Thyroid gland (tissue), 4 donors: ENCODE measurements around the gene SLC6A7. TPM values are rescaled to one million over a fixed set of nuclear protein-coding genes. Genes with fewer than 3 reads are reported as not detected.

Experiments
- DNase-seq, 2 donors: peaks; one replicate each; pipeline ENCODE4 v3.0.0-alpha.2; 2019
- H3K27ac ChIP-seq, 3 donors: fragments of 200-600 bp; sonication (generic); 1 replicate in 2 of 3; 2 replicates in 1 of 3; pipeline ENCODE4 v1.5.1; 2016 to 2019; ENCODE audit warnings: mild to moderate bottlenecking in 1 of 3, moderate library complexity in 1 of 3
- H3K27me3 ChIP-seq: fragments of 200-600 bp; sonication (generic); one replicate; pipeline ENCODE4 v1.5.1; 2019
- H3K36me3 ChIP-seq, 2 donors: fragments of 200-600 bp; sonication (generic); one replicate each; pipeline ENCODE4 v1.5.1; 2016 to 2019
- H3K4me1 ChIP-seq, 2 donors: fragments of 200-600 bp; sonication (generic); one replicate each; pipeline ENCODE4 v1.5.1; 2017 to 2019
- H3K4me3 ChIP-seq, 3 donors: fragments of 200-600 bp; sonication (generic); replicated peaks in 1 of 3; 1 replicate in 2 of 3; 2 replicates in 1 of 3; pipeline ENCODE4 v1.5.1; 2016; ENCODE audit warnings: mild to moderate bottlenecking in 1 of 3
- H3K9me3 ChIP-seq: fragments of 200-600 bp; sonication (generic); one replicate; pipeline ENCODE4 v1.5.1; 2017
- CTCF ChIP-seq, 6 experiments: fragments of 200-600 bp in 3 of 6; fragments of 450-650 bp in 3 of 6; sonication (generic) in 3 of 6; IDR thresholded peaks; one replicate each; pipeline ENCODE4 v1.5.1; 2016 to 2019; ENCODE audit warnings: antibody characterized with exemption in 6 of 6, mild to moderate bottlenecking in 2 of 6, inconsistent platforms in 1 of 6, moderate library complexity in 1 of 6
- POLR2A ChIP-seq, 2 donors: fragments of 450-650 bp; IDR thresholded peaks; one replicate each; pipeline ENCODE4 v1.6.1; 2017; ENCODE audit warnings: antibody characterized with exemption in 2 of 2, mild to moderate bottlenecking in 2 of 2, moderate library complexity in 1 of 2
- WGBS, 2 donors: methylation state at CpG; one replicate each; pipeline ENCODE4 v1.1.5; 2017; 5-methylcytosine and 5-hydroxymethylcytosine counted together
- intact Hi-C: fragments of 100-400 bp; cut with DNase I; formaldehyde crosslinking; loops from one replicate; pipeline ENCODE4 v1.15.1; 2023
- total RNA-seq, 4 donors: library from RNA; depleted of rRNA; stranded (reverse); fragments of >200 nt; gene quantifications; one replicate each; pipeline ENCODE4 v1.2.3, GENCODE V29; 2016

The SLC6A7 gene
- total RNA-seq, 4 donors from 2014 or later = not detected

- Histone ChIP-seq H3K9me3 (no peaks in the 10 kb centered on the region), H3K27me3 (no peaks in the 10 kb centered on the region), H3K36me3 (no peaks in the 10 kb centered on the region), H3K4me1 (peaks cover 0 to 4% of the 10 kb centered on the region in 2 donors), H3K4me3 (no peak overlapping the region), H3K27ac (no peak overlapping the region)
- no peak for DNase-seq
- 71 to 86% methylated on average over 1 to 2 of the region's 2 CpGs for WGBS, 2 donors
- TF ChIP-seq POLR2A (IDR thresholded peaks at IDR 0.05) (no peak), CTCF (IDR thresholded peaks at IDR 0.05) (no peak)
- intact Hi-C loops = loop anchor here (5.0 to 10.0 kb wide), 2 partner anchors 88 to 385 kb away; no protein-coding TSS in a partner anchor
Observed at GRCh38 chr5:150219861-150220260, 30.0 kb downstream of the SLC6A7 start.

GRCh38 chr5:150221471-150221870, 31.6 kb downstream of the SLC6A7 start:
- H3K4me1 ChIP-seq = peaks cover 0 to 4% of the 10 kb centered on the region in 2 donors
- intact Hi-C loops = no loop called here
- no peak overlapping the region for H3K27ac ChIP-seq
- TF ChIP-seq CTCF (IDR thresholded peaks at IDR 0.05) (no peak), POLR2A (IDR thresholded peaks at IDR 0.05) (no peak)
- no peaks in the 10 kb centered on the region for H3K9me3 ChIP-seq
- H3K4me3 ChIP-seq = no peak overlapping the region
- H3K36me3 ChIP-seq = no peaks in the 10 kb centered on the region
- H3K27me3 ChIP-seq = no peaks in the 10 kb centered on the region
- DNase-seq = no peak
- 57 to 75% methylated on average over 5 of the region's 5 CpGs for WGBS, 2 donors

- Histone ChIP-seq H3K4me3 (no peak overlapping the region), H3K27me3 (no peaks in the 10 kb centered on the region), H3K27ac (no peak overlapping the region), H3K4me1 (peaks cover 0 to under 1% of the 10 kb centered on the region in 2 donors), H3K36me3 (no peaks in the 10 kb centered on the region), H3K9me3 (no peaks in the 10 kb centered on the region)
- intact Hi-C loops = no loop called here
- TF ChIP-seq CTCF (IDR thresholded peaks at IDR 0.05) = no peak
- no peak for TF ChIP-seq POLR2A (IDR thresholded peaks at IDR 0.05)
- WGBS, 2 donors = 90 to 93% methylated on average over 21 of the region's 21 CpGs
- no peak for DNase-seq
Observed at GRCh38 chr5:150222906-150223305, 33.0 kb downstream of the SLC6A7 start.

GRCh38 chr5:150223474-150223873, 33.6 kb downstream of the SLC6A7 start:
- WGBS, 2 donors = 94% methylated on average over 7 of the region's 7 CpGs
- Histone ChIP-seq H3K9me3 (no peaks in the 10 kb centered on the region), H3K27ac (no peak overlapping the region), H3K36me3 (no peaks in the 10 kb centered on the region), H3K4me3 (no peak overlapping the region), H3K4me1 (no peaks in the 10 kb centered on the region), H3K27me3 (no peaks in the 10 kb centered on the region)
- DNase-seq = no peak
- intact Hi-C loops = no loop called here
- no peak for TF ChIP-seq POLR2A (IDR thresholded peaks at IDR 0.05)
- TF ChIP-seq CTCF (IDR thresholded peaks at IDR 0.05) = no peak

GRCh38 chr5:150224483-150225027, 34.7 kb downstream of the SLC6A7 start:
- TF ChIP-seq POLR2A (IDR thresholded peaks at IDR 0.05) (no peak), CTCF (IDR thresholded peaks at IDR 0.05) (no peak)
- Histone ChIP-seq H3K27me3 (no peaks in the 10 kb centered on the region), H3K36me3 (no peaks in the 10 kb centered on the region), H3K4me3 (no peak overlapping the region), H3K4me1 (no peaks in the 10 kb centered on the region), H3K9me3 (no peaks in the 10 kb centered on the region), H3K27ac (no peak overlapping the region)
- DNase-seq = no peak
- WGBS, 2 donors = 62 to 72% methylated on average over 8 of the region's 8 CpGs
- intact Hi-C loops = no loop called here
